Inflammatory macrophage (primary cell): ENCODE measurements around the gene GPR37L1.
"Not testable (repeated sequence)": the region's sequence is repeated elsewhere in the genome, so short reads cannot be mapped to it uniquely, and the experiment has no call there.

Experiments used
- DNase-seq, 2 donors: peaks; one replicate each; pipeline ENCODE4 v3.0.0-alpha.2; 2020 to 2022

GPR37L1 gene

GRCh38 chr1:202156590-202156989 is 33.9 kb downstream of the GPR37L1 start:
- no peak for DNase-seq

GRCh38 chr1:202157945-202158344 is 35.2 kb downstream of the GPR37L1 start:
- no peak for DNase-seq

DNA sequence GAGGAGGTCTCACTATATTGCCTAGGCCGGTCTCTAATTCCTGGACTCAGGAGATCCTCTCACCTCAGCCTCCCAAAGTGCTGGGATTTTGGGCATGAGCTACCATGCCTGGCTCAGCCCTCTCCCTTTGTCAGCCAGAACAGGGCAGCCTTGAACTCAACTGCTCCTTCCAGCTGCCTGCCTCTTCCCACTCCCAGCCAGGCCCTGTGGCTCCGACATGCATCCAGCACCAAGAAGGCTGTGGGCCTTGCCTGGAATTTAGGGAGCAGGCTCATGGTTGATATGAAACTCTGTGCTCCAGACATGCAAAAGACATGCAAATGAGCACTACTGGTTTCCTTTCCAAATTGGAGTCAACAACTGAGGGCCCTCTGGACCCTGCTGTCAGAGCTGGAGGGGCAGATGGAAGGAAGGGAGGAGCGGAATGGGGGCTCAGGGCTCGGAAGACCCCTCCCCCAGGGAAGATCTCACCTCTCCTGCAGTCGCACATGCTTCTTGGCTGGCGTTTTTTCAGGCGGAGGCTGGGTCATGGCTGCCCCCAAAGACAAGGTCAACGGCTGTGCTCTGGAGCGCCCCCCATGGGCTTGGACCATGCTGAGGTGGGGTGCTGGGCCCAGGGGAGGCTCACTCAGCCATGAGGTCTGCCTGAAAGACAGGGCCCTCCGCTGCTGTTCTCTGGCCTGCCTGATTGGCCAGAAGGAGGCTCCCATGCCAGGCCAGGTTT is 36.3 kb downstream of the GPR37L1 start:
- no peak for DNase-seq

DNA sequence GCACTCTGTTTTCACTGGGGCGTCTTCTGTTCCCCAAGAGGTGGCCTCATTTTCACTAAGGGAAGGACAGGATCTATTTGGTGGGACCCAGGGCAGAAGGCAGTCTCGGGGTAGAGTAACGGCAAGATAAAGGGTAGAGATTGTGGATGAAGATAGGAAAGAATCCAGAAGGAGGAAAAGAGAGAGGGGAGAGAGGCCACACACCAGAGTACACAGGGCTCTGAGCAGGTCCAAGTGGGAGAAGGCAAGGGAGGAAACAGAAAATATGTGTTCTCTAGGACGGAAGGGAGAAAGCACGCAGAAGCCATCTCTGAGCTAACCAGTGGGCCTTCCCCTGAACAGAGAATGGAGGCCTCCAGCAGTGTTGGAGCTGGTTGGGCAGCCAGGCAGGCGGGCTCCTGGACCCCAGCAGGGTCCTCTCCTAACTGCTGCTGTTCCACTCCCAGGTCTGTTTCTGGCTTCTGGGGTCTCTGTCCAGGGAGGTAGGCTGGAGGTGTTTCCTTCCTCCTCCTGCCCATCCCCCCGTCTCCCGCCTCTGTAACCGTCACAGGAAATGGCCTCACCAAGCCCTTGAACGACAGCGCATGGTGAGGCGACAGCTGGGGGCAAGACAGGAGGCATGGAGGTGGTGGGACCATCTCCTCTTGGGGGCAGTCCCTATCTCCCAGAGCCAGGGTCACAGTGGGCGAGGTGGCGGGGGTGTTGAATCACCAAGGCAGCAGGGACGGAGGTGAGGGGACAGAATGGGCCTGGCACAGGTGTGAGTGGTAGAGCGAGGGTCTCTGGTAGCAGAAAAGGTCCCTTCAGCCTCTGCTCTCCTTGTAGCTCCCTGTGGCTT is 37.0 kb downstream of the GPR37L1 start:
- DNase-seq: peak in 1 of 2 donors; percentile 36

DNA sequence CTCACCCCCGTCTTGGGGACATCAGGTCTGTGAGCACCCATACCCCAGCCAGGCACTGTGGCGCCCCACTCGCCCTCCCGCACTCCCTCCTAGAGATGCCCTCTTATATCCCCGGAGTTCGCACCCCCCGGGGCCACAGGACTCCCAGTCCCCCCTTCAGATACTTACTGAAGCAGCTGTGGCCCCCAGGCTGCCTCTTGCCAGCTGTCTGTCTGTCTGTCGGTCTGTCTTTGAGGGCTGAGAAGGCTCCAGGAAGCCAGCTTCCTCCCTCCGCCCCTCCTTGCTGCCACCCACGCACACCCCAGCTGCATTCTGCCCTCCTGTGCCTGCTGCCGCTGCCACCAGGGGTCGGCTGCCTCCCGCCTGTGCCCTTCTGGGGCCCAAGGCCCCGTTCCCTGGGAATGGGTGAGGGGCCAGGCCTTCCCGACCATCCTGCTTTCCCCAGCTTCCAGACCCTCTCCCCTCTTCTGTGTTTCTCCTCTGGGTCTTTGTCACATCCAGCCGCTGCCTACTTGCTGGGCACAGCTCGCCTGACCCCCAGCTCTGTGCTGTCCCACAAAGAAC is 37.7 kb downstream of the GPR37L1 start, which contains the start of gene PTPN7:
TSS of gene PTPN7 (minus strand) at position 226 of the 564 bp plus-strand sequence. CDS start 1,200 bp downstream, outside the sequence.
- DNase-seq: peak; percentile 72 to 79

DNA sequence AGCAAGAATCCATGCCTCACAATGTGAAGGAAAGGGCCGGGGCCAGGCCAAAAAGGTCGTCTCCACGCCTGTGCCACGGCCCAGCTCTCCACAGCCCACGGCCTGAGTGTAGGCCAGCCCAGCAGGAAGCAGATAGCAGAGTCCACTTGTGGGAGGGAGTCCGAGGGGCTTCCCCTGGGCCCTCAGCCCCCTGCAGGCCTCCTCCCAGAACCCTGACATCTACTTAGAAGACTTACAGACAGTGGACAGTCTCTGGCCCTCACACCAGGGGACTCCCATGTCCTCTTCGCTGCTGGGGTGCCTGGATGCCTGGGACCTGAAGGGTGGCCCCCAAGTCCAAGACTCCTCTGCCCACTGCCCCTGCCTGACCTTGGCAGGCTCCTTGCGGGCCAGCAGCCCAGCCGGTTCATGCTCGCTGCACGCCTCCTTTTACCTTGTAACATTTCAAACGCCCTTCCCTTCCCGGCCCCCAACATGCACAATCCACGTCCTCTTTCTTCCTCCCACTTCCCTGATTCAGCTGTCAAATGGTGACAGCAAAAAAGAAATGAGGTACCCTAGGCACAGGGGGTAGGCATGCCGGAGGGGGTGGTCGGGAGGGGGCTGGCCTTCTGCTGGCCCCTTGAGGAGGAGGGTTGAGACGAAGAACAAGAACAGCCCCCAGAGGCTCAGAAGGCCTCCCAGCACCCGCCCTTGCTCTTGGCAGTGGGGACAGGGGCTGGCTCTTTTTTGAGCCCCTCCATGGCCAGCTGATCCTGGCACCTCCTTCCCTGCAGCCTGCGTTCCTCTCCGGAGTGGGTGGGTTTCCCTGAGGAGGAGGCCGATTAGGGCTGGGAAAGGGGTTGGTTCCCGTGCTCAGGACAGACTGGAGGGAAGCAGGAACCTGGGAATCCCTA is 38.7 kb downstream of the GPR37L1 start:
- DNase-seq: peak in 1 of 2 donors; percentile 58

- DNase-seq: peak in 1 of 2 donors; percentile 48
These were observed 39.3 kb downstream of the GPR37L1 start for GRCh38 chr1:202162047-202162417.

DNA sequence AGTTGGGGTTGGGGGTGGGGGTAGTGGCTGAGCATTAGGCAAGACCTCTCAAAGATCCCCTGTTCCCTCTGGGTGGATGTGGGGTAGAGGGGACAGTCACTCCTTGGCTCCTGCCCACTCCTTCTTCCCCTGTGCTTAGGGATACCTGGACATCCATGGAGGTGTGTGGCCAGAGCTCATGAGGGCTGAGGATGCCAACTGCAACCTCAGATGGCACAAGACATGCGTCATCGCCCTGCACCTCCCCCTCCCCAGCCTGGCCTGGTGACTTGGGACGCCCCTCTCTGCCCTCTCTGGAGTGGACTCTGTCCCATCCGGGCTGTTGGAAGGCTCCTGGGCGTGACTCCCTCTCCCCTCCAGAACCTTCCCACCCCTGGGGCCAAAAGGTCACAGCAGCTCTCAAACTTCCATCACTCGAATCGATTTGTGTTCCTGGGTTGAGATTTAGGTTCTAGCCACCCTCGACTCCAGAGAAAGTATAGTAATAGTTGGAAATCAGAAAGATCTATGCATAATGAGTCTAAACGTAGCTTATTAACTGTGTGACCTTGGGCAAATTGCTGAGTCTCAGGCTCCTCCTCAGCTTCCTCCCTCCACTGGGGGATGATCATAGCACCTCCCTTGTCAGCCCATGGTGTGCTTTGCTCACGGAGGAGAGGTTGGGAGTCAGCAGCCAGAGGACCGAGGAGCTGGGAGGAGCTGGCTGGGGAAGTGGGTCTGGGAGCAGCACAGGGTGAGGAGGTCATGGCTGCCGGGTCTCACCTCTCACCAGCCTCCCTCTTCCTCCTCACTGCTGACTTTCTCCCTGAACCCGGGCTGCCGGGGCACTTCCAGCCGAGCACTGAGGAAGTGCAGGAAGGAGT is 39.9 kb downstream of the GPR37L1 start:
- DNase-seq: peak; percentile 54 to 77

DNA sequence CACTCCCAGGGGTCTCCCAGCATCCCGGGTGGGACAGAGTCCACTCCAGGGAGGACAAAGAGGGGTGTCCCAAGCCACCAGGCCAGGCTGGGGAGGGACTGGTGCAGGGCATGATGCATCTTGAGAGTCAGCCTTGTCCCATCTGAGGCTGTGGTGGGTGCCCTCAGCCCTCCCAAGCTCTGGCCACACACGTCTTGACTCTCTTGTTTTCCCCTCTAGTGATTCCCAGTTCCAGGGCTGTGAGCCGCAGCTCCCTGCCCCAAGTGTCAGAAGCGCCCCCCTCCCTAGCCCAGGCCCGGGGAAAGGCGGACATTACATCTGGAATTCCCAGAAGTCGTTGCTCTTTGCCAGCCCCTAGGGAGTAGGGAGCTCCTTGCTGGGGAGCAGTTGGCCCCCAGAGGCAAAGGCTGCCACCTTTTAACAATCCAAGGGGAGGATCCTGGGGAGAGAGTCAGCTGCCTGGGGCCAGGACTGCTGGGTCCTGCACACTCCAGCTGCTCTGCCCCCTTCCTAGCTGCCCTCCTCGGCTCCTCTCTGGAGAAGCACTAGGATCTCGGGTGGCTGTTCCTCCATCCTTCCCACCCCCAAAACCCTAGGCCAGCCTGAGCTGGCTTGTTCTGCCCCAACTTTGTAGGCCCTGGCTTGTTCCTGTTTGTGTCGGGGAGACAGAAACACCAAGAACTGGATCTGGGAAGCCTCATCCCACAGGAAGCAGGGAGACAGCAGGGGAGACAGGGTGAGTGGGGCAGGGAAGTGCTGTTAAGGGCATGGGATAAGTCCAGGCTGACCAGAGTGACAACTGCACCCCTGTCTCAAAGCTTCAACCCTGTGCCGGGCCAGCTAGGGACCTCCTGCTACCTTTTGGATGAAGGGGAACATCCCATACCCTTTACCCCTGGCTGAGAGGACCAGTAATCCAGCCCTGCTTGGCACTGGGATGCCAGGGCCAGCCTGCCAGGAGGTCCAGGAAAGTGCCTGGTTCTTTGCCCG is 40.9 kb downstream of the GPR37L1 start:
- no peak for DNase-seq

GRCh38 chr1:202164271-202165037 is 41.7 kb downstream of the GPR37L1 start:
- peak in 1 of 2 donors; percentile 15 for DNase-seq

GRCh38 chr1:202165267-202165941 is 42.7 kb downstream of the GPR37L1 start:
- DNase-seq: no peak

- DNase-seq: no peak
These were observed 43.5 kb downstream of the GPR37L1 start for GRCh38 chr1:202165942-202166843.

DNA sequence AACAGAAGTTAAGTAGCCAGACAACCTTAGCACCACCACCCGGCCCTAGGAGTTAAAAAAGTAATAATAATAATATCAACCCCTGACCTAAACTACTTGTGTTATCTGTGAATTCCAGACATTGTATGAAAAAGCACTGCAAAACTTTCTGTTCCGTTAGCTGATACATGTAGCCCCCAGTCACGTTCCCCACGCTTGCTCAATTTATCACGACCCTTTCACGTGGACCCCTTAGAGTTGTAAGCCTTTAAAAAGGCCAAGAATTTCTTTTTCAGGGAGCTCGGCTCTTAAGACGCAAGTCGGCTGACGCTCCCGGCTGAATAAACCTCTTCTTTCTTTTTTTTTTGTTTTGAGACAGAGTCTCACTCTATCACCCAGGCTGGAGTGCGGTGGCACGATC is 44.3 kb downstream of the GPR37L1 start:
- not testable (repeated sequence) for DNase-seq

DNA sequence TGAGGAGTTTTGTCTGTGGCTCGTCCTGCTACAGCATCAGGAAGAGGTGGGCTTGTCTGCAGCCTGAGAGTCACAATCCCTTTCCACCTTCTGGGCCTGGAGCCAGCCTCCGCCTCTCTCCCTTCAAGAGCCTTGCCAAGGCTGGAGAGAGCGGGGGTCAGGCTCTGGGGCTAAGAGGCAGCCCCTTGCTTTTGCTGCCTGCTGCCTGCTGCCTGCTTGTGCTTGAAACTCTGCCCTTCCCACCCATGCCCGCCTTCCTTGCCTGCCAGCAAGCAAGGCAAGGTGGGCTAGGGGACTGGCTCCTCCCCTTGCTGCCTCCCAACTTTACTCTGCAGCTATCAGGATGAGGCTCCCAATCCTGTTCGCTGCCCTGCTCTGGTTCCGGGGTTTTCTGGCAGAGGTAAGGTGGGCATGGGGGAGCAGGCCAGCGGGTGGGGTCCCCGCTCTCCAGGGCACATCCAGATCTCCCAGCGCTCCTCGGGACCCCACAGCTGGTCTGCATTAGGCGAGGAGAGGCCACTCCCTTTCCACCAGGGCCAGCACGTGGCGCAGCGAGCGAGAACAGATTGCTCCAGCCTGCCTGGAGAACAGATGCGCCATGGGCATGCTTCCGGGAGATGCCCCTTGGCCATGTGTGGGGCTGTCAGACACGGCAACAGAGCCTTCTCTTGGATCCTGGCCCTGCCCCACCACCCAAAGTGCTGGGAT is 45.1 kb downstream of the GPR37L1 start:
- no peak for DNase-seq

- no peak for DNase-seq
These were observed 46.1 kb downstream of the GPR37L1 start for GRCh38 chr1:202168861-202169260.

DNA sequence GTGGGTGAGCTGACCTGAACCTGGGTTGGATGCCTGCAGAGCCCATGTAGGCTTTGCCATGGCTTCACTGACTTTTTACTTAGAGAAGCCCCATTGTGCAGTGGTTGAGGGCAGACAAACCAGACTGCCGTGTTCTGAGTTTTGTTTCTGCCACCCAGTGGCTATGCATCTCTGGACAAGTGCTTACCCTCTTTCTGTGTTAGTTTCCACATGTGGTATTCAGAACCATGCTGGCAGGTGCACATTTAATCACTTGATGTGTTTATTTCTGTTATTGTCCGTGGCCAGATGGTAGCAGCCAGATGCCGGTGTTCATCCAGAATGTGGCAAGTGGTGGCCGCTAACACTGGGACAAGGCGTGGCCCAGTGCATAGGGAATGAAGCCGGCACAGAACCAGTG is 48.0 kb downstream of the GPR37L1 start:
- no peak for DNase-seq
